Measurements from ENCODE around the gene PIK3R1. TPM values are rescaled to one million over a fixed set of nuclear protein-coding genes. Genes with fewer than 3 reads are reported as not detected.

Gene PIK3R1
- total and polyA plus RNA-seq, 2 of the 4 experiments (the other 2 are of a cell fraction): 2.4 to 9.3 TPM

DNA sequence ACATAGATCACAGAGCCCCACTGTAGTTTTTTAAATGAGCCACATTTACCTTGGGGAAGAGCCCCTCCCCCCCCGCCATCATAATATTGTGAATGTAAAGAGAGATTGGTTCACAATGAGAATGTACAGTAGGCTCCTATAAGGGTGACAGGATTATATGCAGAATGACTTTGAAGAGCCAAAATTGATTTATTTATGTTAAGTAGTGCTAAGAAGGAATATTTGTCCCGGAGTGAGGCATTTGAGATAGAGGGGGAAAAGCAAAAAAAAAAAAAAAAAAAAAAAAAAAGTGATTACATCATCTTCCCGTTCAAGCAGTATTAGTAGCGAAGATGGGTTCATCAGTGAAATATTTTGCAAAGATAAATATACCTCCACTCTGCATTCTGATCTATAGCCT is 73.9 kb downstream of the PIK3R1 start:
- Histone ChIP-seq H2BK5ac (ENCODE audit: low read depth, low read length, poor library complexity, severe bottlenecking) (no peak overlapping the region), H4K91ac (ENCODE audit: insufficient read depth, low read depth, low read length) (no peak overlapping the region), H2AK9ac (replicated peaks; ENCODE audit: low read depth, low read length, poor library complexity) (no peak overlapping the region), H2BK15ac (ENCODE audit: low read depth, low read length) (no peak overlapping the region), H4K8ac (ENCODE audit: low read depth in 2 of 2, low read length in 2 of 2) (no peak overlapping the region), H3K4ac (ENCODE audit: low read depth, low read length) (no peak overlapping the region), H3K56ac (ENCODE audit: extremely low read depth, insufficient read depth, low read length) (no peak overlapping the region), H2AFZ (replicated peaks; ENCODE audit: low read length, poor library complexity) (no peak overlapping the region), H3K4me3 (ENCODE audit: insufficient read depth, low read depth, low read length) (no peak overlapping the region), H3K23ac (ENCODE audit: low read depth, low read length) (no peak overlapping the region), H2AK5ac (ENCODE audit: low read depth, low read length) (no peak overlapping the region), H3K4me1 (ENCODE audit: control insufficient read depth, insufficient read depth, low read length) (peaks cover 7% of the 10 kb centered on the region), H3K79me1 (ENCODE audit: low read depth in 1 of 2, low read length in 2 of 2) (peaks cover 8 to 14% of the 10 kb centered on the region in 2 experiments; a peak in 3 of 4 replicates), H3K18ac (ENCODE audit: low read depth, low read length) (no peak overlapping the region), H4K20me1 (ENCODE audit: insufficient read depth, low read length) (no peaks in the 10 kb centered on the region), H3K9ac (ENCODE audit: low read depth, low read length) (no peak overlapping the region), H3K27me3 (ENCODE audit: control insufficient read depth, insufficient read depth, low read length) (no peaks in the 10 kb centered on the region), H4K5ac (ENCODE audit: low read depth, low read length) (no peak overlapping the region), H3K4me2 (ENCODE audit: low read depth, low read length) (no peak overlapping the region), H3K9me3 (ENCODE audit: control insufficient read depth, insufficient read depth, low read length) (no peaks in the 10 kb centered on the region), H3K36me3 (ENCODE audit: control insufficient read depth, insufficient read depth, low read length) (peaks cover 2% of the 10 kb centered on the region; the same call in 1 of the 2 replicates), H3K27ac (ENCODE audit: insufficient read depth, low read length) (no peak overlapping the region), H2BK20ac (ENCODE audit: low read depth, low read length) (no peak overlapping the region), H3K14ac (replicated peaks; ENCODE audit: low read depth, low read length) (no peak overlapping the region), H2BK120ac (ENCODE audit: low read depth, low read length) (no peak overlapping the region), H3K9me1 (ENCODE audit: insufficient read depth, low read length) (no peaks in the 10 kb centered on the region)
- ChIA-PET CTCF (interaction anchor here (1.0 kb wide), 1 partner anchor 171 kb away, joined by 3 read pairs; no protein-coding TSS in a partner anchor), POLR2A (ENCODE audit: unreplicated experiment) (no interaction called here)
- in situ Hi-C loops (cut with MboI; ENCODE audit: low sequenced_read_pairs) (loop anchor here (5.0 kb wide), 2 partner anchors 173 to 673 kb away; no protein-coding TSS in a partner anchor), intact Hi-C loops (cut with micrococcal nuclease) (loop anchor here (2.0 to 5.0 kb wide), 3 partner anchors 259 to 718 kb away; no protein-coding TSS in a partner anchor), dilution Hi-C loops (cut with HindIII; ENCODE audit: low sequenced_read_pairs, unreplicated experiment) (no loop called here)
- WGBS, 2 experiments (ENCODE audit: extremely low coverage in 2 of 2, insufficient read length in 1 of 2): no CpG with 5 or more reads among the region's 4 CpGs
- no peak for DNase-seq
- no TSS peak for BruUV-seq (replicated peaks)
- TF ChIP-seq CEBPB (IDR thresholded peaks at IDR 0.05; ENCODE audit: low read depth, low read length) (peak; percentile 18; the same call in 1 of the 2 replicates), MAZ (IDR thresholded peaks at IDR 0.05; ENCODE audit: borderline replicate concordance, low read depth, low read length) (no peak), BHLHE40 (IDR thresholded peaks at IDR 0.05; ENCODE audit: low read depth, low read length) (no peak)
- no peak for ATAC-seq (ENCODE audit: low read depth)
